LHCN-M2 (cell line): ENCODE measurements around the gene NLRP10. TPM values are rescaled to one million over a fixed set of nuclear protein-coding genes. Genes with fewer than 3 reads are reported as not detected.
A peak's percentile ranks its signal among the peaks of the same experiment; 100 is the strongest.

Experiments used
- DNase-seq: peaks from one replicate; pipeline ENCODE4 v3.0.0-alpha.2; 2012; ENCODE audit warnings: low read depth
- total RNA-seq: library from RNA; depleted of rRNA; stranded (reverse); fragments of >200 nt; gene quantifications from 2 replicates; pipeline ENCODE4 v1.2.3, GENCODE V29; 2014

The NLRP10 gene
- total RNA-seq, 1 experiment from 2014 or later, result 10.7 TPM

- peak; percentile 79 for DNase-seq
Measured at GRCh38 chr11:7977232-7977917, 12.1 kb upstream of the NLRP10 start.

- no peak for DNase-seq
Measured at GRCh38 chr11:7974668-7975067, 9.4 kb upstream of the NLRP10 start.

GRCh38 chr11:7973011-7973410, 7.8 kb upstream of the NLRP10 start:
- DNase-seq, result no peak

GRCh38 chr11:7971846-7972245, 6.6 kb upstream of the NLRP10 start:
- DNase-seq, result no peak

GRCh38 chr11:7969756-7970646, 4.8 kb upstream of the NLRP10 start:
- DNase-seq, result no peak

GRCh38 chr11:7968686-7969085, 3.4 kb upstream of the NLRP10 start:
- no peak for DNase-seq

- DNase-seq, result no peak
Measured at GRCh38 chr11:7967826-7968225, 2.6 kb upstream of the NLRP10 start.

- no peak for DNase-seq
Measured at GRCh38 chr11:7967097-7967496, 1.9 kb upstream of the NLRP10 start.

- DNase-seq, result peak; percentile 79
Measured at GRCh38 chr11:7964873-7965272, 374 bp downstream of the NLRP10 start.

GRCh38 chr11:7964261-7964660, 986 bp downstream of the NLRP10 start:
- DNase-seq, result no peak

- DNase-seq, result no peak
Measured at GRCh38 chr11:7955191-7955590, 10.1 kb downstream of the NLRP10 start.

- DNase-seq, result peak; percentile 19
Measured at GRCh38 chr11:7949934-7950333, 15.3 kb downstream of the NLRP10 start.

GRCh38 chr11:7944123-7944522, 21.1 kb downstream of the NLRP10 start:
- DNase-seq, result no peak

- no peak for DNase-seq
Measured at GRCh38 chr11:7941608-7942007, 23.6 kb downstream of the NLRP10 start, which contains the start of gene OR10A3. OR10A3 (minus strand) TSS chr11:7941708; CDS start chr11:7939520, 2,188 bp downstream.

- DNase-seq, result no peak
Measured at GRCh38 chr11:7941146-7941545, 24.1 kb downstream of the NLRP10 start.

GRCh38 chr11:7936615-7937014, 28.6 kb downstream of the NLRP10 start:
- no peak for DNase-seq

GRCh38 chr11:7931168-7931567, 34.1 kb downstream of the NLRP10 start, which contains the start of gene OR10A6:
OR10A6 (minus strand) TSS chr11:7931268; CDS start chr11:7928662, 2,606 bp downstream.
- no peak for DNase-seq

GRCh38 chr11:7927635-7928034, 37.6 kb downstream of the NLRP10 start:
- no peak for DNase-seq

- no peak for DNase-seq
Measured at GRCh38 chr11:7924536-7924935, 40.7 kb downstream of the NLRP10 start.

- no peak for DNase-seq
Measured at GRCh38 chr11:7918141-7918540, 47.1 kb downstream of the NLRP10 start.
